MM.1S (cell line): ENCODE results near the gene IRF2BPL.

ENCODE experiments used
- CTCF ChIP-seq: fragments of 300-600 bp; sonication (generic); IDR thresholded peaks from 2 replicates; pipeline ENCODE4 v1.5.1; 2016; ENCODE audit warnings: antibody characterized with exemption, low read length, mixed read lengths
- EZH2 ChIP-seq: fragments of 300-600 bp; sonication (generic); optimal IDR thresholded peaks from 2 replicates; pipeline ENCODE3; 2017; ENCODE audit warnings: low read depth, mild to moderate bottlenecking, antibody characterized with exemption, low read length, mixed read lengths

GRCh38 chr14:77023001-77023996 is 5.2 kb downstream of the IRF2BPL start:
- TF ChIP-seq CTCF, result peak; percentile 10; the same call in 1 of the 2 replicates
- TF ChIP-seq EZH2, result no peak
